Stimulated activated CD4-positive, alpha-beta T cell treated with anti-CD3 and anti-CD28 coated beads, TNF-alpha, amount 100 ng/mL, for 4 hours (primary cell): ENCODE data around the gene FBXO31.
"Not testable (repeated sequence)": the region's sequence is repeated elsewhere in the genome, so short reads cannot be mapped to it uniquely, and the experiment has no call there.

Experiments
- DNase-seq, 3 experiments: peaks; one replicate each; pipeline ENCODE4 v3.0.0-alpha.2; 2020; ENCODE audit warnings: low read depth in 3 of 3

FBXO31 gene

DNA sequence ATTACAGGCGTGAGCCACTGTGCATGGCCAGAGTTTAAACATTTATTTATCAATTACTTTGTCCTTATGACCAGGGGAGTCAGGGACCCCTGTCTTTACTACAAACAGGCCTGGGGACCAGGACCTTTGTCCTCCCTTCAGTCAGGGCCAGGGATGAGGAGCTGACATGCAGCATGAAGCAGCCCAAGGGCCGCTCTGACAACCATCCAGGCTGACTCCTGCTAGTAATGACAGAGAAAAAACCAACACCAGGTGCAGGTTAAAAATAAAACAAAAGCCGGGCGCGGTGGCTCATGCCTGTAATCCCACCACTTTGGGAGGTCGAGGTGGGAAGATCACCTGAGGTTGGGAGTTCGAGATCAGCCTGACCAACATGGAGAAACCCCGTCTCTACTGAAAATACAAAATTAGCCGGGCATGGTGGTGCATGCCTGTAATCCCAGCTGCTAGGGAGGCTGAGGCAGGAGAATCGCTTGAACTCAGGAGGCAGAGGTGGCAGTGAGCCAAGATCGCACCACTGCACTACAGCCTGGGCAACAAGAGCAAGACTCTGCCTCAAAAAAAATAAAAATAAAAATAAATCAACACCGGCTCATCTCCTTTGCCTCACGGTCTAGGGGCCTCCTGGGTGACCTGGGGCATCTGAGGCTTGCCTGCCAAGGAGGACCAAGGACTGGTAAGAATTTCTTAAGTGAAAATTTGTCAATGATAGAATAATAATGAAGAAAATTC lies 20.6 kb downstream of the FBXO31 start:
- DNase-seq = not testable (repeated sequence)

DNA sequence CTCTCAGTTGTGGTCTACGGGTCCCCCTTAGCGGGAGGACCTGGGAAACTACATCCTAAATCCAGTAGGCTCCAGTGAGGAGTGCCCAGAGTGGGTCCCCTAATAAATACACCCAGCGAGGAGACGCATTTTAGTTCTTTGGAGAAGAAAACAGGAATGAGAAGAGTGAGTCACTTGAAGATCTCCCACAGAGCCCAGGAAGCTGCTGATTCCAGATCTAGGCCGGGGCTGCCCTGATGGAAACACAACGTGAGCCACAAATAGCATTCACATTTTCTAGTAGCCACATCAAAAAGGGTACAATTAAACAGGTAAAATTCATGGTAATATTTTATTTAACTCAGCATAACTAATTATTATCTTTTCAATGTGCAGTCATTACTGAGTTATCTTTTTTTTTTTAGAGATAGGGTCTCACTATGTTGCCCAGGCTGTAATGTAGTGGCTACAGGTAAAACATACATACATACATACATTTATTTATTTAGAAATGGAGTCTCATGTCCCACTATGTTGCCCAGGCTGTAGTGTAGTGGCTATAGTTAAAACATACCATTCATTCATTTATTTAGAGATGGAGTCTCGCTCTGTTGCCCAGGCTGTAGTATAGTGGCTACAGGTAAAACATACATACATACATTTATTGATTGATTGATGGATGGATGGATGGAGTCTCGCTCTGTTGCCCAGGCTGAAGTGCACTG lies 21.5 kb downstream of the FBXO31 start:
- no peak for DNase-seq

DNA sequence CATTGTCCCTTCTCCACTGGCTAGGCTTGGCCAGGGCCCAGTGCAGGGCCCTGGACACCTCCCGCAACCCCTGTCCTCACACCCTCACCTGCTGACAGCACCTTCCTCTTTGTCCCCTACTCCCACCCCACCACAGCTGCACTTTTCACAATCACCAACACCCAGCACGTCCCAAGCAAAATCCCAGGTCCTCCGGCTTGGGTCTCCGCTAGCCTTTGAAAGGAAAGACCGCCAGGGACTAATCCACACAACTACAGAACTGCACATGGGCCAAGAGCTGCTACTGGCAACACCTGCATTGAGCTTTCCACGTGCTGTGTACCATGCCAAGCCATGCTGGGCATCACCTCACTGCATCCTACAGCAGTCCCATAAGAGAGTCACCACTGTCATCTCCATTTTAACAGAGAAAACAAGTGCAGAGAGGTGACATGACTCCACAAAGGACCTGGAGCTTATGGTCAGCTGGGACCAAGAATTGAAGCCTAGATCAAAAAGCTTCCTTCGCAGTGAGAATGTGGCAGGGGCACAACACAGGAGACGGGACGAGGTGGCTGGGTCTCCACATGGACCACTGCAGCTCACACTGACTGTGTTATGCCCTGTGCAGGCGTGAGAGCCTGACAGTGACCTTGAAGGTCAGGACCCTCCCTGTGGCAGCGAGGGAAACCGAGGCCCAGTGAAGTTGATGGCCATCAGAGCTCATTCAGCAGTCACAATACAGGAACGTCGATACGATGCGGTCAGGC lies 22.5 kb downstream of the FBXO31 start:
- DNase-seq = no peak

GRCh38 chr16:87359121-87359520 lies 24.5 kb downstream of the FBXO31 start:
- no peak for DNase-seq

- no peak for DNase-seq
These were observed 24.9 kb downstream of the FBXO31 start for GRCh38 chr16:87358696-87359095.

GRCh38 chr16:87358250-87358649 lies 25.3 kb downstream of the FBXO31 start:
- no peak for DNase-seq

- DNase-seq = no peak
These were observed 27.1 kb downstream of the FBXO31 start for GRCh38 chr16:87356491-87356853.

- no peak for DNase-seq
These were observed 30.0 kb downstream of the FBXO31 start for GRCh38 chr16:87353613-87354012.

GRCh38 chr16:87352818-87353217 lies 30.8 kb downstream of the FBXO31 start:
- no peak for DNase-seq

DNA sequence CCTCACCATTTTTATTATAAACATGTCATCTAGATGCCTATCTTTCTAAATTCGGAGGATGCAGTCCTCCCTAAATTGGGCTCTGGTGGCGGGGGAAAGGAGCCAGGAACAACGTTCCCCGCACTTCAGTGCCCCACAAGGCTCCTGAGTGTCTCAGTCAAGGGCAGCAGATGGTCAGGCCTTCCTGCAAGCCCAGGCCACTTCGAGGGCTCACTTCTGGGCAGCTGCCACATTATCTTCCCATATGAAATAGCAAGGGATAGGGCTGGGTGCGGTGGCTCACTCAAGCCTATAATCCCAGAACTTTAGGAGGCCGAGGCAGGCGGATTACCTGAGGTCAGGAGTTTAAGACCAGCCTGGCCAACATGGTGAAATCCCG lies 32.3 kb downstream of the FBXO31 start:
- DNase-seq = no peak

DNA sequence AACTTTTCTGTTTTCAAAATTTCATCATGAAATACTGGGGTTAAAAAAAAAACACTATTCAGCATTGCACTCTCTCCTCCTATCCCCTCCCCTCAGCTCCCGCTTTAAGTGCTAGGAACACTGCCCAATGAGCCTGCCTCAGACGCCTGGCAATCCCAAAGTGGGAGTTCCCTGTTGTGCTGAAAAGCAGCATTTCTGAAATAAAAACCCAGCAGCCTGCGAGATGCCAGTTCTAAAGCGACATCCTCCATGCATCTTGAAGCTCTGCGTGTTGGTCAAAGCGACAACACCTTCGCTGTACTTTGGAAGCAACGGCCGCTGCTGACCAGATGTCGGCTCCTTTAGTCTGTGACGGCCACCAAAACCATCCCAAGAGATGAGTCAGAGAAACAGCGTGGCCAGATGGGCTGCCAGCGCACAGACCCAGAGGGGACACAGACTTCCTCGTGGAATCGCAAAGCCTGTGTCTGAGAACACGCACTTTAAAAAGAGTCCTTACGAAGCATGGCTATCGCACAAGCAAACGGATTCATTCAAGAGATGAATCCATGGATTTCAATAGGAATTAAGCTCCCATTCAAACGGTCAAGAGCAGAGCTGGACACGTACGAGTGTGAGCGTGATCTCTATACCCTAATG lies 32.8 kb downstream of the FBXO31 start:
- no peak for DNase-seq

DNA sequence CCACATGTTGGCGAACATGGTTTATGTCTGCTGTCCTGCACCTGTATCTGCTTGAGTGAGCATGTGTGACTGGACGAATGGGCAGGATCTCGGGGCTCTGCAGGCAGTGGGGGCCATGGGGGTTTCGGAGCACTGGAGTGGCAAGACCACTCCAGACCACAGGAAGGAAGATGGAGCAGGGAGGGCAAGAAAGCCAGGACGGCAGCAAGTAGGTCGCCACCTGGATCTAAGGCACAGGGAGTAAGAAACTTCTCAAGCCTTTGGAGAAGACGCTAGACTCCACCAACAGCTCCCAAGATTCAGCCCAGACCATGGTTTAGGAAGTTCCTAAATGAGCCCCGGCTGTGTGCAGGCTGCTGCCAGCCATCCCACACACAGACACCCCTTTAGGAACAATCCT lies 33.5 kb downstream of the FBXO31 start:
- no peak for DNase-seq

DNA sequence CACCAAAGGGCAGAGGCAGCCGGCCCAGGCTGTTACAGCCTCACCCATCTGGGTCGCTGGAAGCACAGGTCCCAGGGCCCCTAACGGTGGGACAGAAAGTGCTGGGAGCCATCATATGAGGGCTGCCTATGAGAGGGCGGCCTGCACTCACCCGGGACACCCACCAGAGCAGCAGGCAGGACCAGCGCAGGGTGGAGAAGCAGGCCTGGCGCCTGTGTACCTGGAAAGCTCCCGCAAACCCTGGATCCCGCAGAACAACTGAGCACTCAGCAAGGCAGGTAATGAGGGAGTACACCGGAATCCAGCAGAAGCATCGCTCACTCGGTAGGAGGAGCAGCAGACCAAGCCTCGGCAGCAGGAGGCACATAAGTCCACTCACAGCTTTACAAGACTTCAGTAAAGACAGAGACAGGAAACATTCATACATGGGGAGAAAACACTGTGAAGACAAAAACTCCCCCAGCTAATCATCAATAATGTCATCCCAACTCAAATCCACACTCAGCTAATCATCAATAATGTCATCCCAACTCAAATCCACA lies 34.9 kb downstream of the FBXO31 start:
- no peak for DNase-seq

DNA sequence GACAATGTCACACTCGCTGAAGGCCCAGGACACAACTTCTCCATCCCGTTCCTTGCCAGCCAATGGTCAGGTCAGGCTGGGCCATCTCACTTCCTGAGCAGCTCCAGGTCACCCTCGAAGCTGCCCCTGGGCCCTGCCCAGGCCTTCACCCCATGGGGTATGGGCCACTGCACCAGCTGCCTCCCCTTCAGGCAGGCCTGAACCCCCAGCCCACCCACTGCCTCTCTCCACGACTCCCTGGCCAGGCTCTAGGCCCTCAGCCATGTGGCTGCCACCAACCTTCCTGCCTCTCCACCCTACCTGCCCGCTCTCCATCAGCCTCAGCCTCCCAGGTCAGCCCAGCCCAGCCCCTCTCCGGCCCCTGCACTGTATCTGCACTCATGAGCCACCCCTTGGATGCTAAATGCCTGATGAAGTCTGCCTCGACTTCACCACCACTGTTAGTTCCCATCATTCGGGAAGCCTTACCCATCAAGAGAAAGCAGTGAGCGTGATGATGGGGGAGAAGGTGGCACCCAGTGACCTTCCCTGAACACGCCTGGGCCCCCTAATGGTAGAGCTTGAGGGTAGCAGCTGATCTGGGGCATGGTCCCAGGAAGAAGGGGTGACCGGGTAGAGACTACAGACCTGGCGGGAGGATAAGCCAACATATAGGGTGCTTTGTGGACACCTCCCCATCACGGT lies 35.5 kb downstream of the FBXO31 start:
- DNase-seq = no peak

DNA sequence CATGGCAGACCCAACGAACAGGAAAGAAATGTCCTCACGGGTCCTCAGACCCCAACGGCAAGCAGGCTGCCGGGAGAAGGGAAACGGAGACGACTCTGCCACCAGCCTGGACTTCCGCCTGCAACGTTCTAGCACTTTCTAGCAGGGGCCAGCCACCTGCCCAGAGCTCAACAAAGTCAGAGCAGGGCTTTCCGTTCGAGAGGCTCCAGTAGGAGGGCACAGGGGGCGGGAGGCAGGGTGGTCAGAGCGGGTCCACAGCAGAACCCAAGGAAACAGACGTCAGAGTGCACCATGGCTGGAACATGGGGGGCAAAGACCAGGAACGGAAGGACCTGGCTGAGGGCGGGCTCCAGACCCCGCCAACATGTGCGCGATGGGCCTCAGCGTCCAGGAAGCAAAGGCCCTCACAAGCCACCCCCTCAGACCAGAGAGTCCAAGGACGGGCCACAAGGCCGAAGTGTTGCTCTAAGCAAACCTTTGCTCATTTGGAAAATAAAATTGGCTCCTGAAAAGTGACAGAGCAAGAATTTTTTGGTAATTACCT lies 37.0 kb downstream of the FBXO31 start:
- DNase-seq = no peak

- DNase-seq = no peak
These were observed 37.7 kb downstream of the FBXO31 start for GRCh38 chr16:87345726-87346424.

- peak in 2 of 3 experiments; percentile 27 to 50 for DNase-seq
These were observed 38.5 kb downstream of the FBXO31 start for GRCh38 chr16:87344931-87345631.

DNA sequence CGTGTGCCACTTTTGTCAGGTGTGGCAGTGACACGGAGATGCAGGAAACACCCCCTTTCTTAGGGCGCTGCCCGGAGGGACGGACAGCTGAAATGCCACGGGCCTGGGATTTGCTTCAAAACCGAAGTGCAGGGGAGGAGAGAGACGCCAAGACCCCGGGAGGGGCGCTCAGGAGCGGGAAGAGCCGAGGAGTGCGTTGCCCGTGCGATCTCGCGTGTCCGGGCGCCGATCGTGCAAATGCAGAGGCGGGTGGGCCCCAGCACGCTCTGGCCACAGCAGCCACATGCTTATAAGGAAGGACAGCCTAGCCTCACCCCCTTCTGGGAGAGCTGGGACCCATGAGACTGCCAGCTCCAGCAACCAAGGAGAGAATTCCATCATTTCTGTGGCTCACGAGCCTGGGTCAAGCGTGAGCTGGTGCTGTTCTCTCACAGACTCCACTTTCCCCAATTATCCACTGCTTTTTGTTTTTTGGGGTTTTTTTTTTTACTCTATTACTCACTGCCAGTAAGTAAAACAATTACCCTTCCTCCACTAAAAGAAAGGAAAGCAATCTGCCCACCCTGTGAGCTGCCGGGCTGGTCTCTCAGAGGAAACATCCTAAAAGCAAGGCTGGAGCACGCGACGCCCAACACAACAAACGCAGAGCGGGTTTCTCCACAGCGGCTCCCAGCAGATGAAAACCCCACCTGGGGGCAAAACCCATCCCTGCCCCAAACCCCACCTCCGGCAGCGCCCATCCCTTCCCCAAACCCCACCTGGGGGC lies 39.2 kb downstream of the FBXO31 start:
- DNase-seq = no peak

GRCh38 chr16:87343753-87344050 lies 39.9 kb downstream of the FBXO31 start:
- no peak for DNase-seq
